Posterior cingulate gyrus (tissue), 11 donors: ENCODE measurements around the gene PSMD9.

Source experiments
- DNase-seq, 10 donors: peaks; one replicate each; pipeline versions ENCODE4 v3.0.0 to v3.0.0-alpha.2; 2020 to 2021; ENCODE audit warnings: mixed read lengths in 3 of 10
- intact Hi-C: fragments of 100-400 bp; cut with DNase I; formaldehyde crosslinking; loops from one replicate; pipeline ENCODE4 v1.15.1; 2023

PSMD9 gene

DNA sequence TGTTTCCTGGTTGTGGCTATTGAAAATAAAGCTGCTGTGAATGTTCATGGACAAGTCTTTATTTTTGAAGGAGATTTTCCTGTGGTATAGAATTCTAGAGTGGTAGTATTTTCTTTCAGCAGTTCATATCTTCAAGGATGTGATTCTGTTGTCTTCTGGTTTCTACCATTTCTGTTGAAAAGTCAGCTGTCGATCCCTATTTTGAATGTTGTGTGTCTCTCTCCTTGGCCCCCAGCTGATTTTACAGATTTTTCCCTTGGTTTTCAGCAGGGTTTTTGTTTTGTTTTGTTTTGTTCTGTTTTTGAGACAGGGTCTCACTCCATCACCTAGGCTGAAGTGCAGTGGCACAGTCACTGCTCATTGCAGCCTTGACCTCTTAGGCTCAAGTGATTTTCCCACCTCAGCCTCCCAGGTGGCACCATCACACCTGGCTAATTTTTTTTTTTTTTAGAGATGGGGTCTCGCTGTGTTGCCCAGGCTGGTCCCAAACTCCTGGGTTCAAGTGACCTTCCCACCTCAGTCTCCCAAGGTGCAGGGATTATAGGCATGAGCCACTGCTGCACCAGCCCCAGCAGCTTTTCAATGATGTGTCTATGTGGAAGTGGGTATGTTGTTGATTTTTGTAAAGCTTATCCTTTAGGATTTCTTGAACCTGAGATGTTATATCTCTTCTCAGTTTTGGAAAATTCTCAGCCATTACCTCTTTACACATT, 57.9 kb downstream of the PSMD9 start:
- intact Hi-C loops = no loop called here
- no peak for DNase-seq

DNA sequence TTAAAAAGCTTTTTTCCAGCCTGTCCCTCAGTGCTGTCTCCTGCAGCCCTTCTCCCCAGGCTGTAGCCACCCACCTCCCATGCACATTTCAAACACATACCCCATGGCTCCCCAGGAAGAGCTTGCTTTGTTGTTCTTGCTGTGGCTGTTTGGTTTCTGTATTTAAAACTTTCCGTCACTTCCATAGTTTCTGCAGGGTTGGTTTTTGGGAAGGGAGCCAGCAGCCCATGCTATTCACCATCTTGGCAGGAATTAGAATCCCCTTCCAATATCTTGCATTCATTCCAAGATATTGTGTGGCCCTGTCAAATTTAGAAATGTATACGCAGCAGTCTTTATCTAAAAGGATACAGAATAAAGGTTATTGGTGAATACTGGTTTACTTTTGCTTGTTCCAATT, 59.4 kb downstream of the PSMD9 start:
- intact Hi-C loops = no loop called here
- DNase-seq = no peak

GRCh38 chr12:121949648-121950397, 61.2 kb downstream of the PSMD9 start:
- no peak for DNase-seq
- intact Hi-C loops = no loop called here

DNA sequence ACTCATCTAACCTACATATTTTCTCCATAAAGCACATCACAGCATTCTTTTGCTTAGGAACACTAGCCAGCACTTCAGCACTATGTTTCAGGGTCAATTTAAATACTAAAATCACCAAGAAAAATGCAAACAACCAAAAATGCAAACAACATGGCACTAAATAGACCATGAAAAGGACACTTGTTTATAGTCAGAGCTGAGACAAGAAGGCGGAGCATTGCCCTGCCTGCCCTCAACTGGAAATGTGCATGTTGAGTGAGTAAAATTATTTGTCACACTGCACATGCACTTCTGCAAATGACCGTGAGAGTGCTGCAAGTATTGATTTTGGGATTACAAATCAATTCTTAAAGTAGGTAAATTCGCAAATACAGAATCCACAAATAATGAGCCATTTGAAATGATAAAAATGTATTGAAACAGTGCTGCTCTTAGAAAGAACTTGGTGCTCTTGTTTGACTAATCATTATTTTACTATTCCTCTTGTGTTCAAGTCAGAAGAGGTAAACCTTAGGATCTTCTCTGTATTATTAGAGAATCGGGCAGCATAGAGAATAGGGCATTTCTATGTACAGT, 64.6 kb downstream of the PSMD9 start:
- intact Hi-C loops = no loop called here
- no peak for DNase-seq

DNA sequence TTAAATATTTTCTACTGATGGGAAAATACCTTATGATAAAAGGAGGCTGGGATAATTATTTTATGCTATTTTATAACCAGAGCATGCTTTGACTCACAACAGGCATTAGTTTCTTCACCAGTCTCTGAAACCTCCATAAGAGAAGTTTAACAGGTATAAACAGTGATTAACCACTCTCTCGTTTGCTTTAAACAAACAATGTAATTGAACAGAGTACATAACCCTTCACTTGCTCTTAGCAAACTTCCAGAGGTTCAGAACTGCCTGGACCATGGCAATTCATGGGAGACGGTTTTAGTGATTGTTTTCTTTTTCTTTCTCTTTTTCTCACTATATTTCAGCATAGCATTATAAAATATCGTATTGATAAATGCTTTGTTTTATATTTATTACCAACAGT, 65.1 kb downstream of the PSMD9 start:
- no peak for DNase-seq
- intact Hi-C loops = no loop called here

GRCh38 chr12:121955258-121956237, 67.0 kb downstream of the PSMD9 start:
- intact Hi-C loops = no loop called here
- peak in 1 of 10 donors; percentile 18 for DNase-seq

DNA sequence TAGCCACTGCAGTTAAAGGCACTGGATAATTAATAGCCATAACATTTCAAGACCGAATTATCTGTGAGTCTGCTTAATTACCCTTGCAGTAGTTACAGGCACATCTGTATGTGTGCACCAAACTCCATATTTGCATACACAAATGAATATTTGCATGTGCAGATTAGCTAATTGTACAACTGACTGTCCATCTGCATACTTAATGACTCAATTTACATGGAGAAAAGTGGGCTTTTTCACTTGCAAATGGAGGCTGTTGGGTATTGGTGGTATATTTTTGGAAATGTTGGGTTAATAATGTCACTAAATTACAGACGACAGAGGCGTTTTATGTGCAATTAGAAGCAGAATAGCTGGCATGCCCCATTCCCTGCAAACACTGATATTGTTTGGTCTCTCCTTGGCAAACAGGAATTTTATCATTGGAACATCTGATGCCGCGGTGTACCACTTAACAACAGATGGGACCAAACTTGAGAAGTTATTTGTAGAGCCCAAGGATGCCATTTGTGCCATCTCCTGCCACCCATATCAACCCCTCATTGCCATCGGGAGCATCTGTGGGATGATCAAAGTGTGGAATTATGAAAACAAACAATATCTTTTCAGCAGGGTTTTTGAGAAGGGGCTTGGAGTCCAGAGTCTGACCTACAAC, 69.4 kb downstream of the PSMD9 start:
- intact Hi-C loops = no loop called here
- no peak for DNase-seq

GRCh38 chr12:121958541-121959240, 70.1 kb downstream of the PSMD9 start:
- no peak for DNase-seq
- intact Hi-C loops = no loop called here

DNA sequence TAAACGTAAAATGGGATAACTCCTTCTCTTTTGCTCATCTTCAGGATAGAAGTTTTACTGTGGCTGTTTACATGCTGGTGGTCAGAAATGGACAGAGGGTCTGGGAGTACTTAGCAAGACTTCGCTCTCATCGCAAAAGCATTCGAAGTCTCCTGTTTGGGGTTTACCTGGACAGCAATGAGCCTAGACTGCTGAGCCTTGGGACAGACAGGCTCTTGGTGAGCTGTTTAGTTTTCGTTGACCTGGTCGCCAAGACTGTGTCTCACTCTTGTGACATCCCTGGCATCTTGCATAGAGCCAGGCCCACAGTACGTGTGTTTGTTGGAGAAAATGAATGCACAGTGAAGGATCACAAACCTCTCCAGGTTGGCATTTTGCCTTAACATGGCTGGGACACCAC, 72.0 kb downstream of the PSMD9 start:
- no peak for DNase-seq
- intact Hi-C loops = no loop called here

GRCh38 chr12:121961195-121961879, 72.7 kb downstream of the PSMD9 start:
- no peak for DNase-seq
- intact Hi-C loops = no loop called here

- no peak for DNase-seq
- intact Hi-C loops = no loop called here
Observed at GRCh38 chr12:121963341-121964018, 74.9 kb downstream of the PSMD9 start.

DNA sequence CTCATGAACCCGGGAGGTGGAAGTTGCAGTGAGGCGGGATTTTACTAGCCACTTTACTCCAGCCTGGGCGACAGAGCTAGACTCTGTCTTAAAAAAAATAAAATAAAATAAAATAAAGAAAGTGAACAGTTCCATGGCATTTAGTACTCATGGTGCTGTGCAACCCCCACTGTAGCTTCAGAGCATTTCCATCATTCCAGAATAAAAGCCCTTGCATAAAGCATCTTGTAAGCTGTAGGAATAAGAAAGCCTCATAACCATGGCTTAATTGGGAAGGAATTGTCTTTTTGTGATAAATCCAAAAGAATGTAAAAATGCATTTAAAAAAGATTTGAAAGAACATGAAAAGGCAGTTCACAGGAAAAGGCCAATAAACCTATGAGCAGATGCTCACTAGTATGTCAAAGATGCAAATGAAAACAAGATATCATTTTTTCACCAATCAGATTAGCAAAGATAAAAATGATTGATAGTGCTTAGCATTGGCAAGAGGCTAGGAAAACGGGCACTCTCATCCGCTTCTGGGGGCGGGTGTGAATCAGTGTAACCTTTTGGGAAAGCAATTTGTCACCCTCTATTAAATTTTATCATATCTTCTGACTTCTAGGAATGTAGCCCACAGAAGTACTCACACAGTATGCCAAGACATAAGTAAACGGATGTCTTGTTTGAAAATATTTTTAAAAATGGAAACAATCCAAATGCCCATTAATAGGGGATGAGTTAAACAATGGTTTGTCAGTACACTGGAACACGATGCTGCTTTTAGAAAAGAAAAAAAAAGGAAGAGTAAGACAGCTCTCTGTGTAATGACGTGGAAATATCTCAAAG, 76.4 kb downstream of the PSMD9 start:
- DNase-seq = no peak
- intact Hi-C loops = no loop called here

- peak in 1 of 10 donors; percentile 2 for DNase-seq
- intact Hi-C loops = no loop called here
Observed at GRCh38 chr12:121966959-121967358, 78.4 kb downstream of the PSMD9 start.
